ENCODE results near the gene SLC2A2.

The SLC2A2 gene

DNA sequence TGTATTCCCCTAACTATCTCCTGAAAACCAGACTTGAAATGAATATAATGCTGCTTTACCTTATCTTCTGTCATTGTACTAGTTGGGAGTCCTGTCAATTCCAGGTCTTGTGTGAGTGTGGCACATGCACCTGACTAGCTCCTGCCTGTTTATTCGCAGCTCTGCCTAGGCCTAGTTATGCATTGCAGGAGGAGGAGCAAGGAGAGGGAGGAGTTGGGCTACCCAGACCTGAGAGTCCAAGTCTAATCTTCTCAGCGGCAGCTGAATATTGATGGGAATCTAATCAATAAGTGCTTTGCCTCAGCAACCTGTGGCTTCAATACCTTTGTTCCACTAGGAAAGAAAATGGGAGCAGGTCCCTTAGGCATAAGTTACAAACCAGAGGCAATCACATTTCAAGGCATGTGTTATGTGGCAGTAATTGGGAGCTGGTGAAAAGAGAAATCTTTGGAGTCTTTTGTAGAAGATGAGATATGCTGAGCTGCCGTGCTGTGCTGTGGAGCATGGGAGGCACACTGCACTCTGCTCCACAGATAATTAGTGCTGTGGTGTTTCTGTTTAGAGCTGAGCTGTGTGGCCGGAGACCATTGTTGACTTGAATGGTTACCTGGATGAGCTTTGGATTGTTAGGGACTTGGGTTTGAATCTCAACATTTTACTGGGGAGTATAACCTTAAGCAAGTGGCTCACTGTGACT, at the start of gene SLC2A2:
Gene SLC2A2 (minus strand): TSS at position 124 of the 697 bp plus-strand sequence. CDS start 50 bp downstream, at position 74.
- DNase-seq (ENCODE audit: low read depth in 2 of 2): no peak

DNA sequence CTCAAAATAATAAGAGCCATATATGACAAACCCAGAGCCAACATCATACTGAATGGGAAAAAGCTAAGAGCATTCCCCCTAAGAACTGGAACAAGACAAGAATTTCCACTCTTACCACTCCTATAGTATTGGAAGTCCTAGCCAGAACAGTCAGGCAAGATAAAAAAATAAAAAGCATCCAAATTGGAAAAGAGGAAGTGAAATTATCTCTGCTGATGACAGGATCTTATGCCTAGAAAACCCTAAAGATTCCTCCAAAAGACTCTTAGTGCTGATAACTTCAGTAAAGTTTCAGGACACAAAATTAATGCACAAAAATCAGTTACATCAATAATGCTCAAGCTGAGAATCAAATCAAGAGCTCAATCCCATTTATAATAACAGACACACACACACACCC, 45.9 kb upstream of the SLC2A2 start:
- no peak for DNase-seq (ENCODE audit: low read depth in 2 of 2)

DNA sequence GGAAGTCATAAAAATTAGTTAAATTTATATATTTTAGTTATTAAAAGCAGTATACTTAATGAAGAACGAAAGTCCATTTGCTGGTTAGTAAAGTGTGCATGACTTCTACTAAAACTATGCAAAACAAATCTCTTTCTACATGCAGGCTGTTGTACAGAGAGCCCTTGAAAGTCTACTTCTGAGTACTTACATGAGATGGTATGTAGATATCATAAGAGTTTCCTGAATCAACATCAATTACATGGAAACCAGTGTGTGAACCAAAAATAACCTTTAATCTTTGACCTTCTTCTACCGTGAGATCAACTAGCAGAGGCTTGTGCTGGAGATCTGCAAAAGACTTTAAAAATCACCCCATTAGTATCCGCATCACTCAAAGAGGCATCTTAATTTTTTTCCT, 42.1 kb upstream of the SLC2A2 start:
- DNase-seq (ENCODE audit: low read depth in 2 of 2): no peak

DNA sequence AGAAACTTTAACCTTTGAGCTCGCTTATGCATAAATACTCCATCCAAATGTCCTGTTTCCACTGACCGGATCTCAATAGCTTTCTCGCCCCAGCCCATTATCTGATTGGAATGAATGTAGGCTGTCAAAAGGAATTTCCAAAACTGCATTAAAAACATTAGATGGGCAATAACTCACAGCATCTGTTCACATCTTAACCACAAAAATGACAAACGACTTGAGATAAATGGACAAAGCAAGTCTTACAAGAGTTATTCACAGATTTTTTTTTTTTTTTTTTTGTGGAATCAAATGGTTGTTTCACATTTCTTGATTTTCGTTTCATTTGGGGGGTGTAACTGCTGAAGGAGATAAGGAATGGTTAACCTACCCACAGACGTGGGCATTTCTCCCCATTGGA, 39.7 kb upstream of the SLC2A2 start:
- DNase-seq (ENCODE audit: low read depth in 2 of 2): no peak

DNA sequence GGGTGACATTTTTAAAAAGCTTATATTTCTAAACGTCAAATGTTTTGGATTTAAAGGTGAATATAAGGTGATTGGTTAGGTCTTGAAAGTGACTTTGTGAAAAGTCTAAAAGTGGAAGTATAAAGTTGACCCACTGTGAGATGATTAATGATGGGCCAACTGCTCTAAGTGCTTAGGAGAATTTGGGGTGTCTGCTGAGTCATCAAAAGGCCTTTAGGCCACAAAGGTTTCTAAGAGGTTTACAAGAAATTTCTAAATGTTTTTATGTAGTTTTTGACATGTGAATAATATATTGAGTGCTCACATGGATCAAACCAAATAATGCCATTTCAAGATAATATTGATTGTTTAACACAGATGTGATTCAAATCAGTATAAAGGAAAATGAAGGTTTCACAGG, 39.2 kb upstream of the SLC2A2 start:
- DNase-seq (ENCODE audit: low read depth in 2 of 2): no peak

DNA sequence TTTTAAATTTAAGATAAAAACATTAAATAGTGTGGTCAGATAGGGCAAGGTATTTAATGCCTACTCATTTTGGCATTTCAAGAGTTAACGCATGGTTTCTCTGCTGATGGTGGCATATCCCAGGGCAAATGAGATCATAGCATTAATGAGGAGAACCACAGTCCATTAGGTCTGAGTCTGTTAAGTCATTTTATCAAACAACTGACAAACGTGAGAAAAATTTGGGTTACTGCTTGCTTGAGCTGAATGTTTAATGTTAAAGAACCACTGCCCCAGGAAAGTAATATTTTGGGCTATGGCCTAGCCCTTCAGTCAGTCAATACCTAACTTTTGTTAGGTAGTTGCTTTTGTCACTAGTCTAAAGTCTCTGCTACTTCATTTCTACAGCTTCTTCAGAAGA, 37.9 kb upstream of the SLC2A2 start:
- no peak for DNase-seq (ENCODE audit: low read depth in 2 of 2)

DNA sequence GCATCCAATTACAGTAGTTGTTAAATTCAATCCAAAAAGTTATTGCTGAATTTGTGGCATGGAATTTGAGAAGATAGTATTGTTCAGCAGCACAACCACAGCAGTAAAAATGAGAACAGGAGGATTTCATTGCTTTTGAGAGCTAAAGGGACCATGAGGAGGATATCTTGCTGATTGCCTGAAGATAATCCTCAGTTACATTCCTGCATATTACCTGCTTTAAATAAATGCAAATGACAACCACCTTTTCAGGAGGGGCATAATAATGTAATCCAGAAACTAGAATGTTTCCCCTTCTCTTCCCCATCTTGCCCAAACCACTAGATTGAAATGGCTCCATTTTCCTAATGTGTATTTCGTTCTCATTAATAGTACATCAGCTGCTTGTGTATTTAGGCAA, 35.2 kb upstream of the SLC2A2 start:
- no peak for DNase-seq (ENCODE audit: low read depth in 2 of 2)

DNA sequence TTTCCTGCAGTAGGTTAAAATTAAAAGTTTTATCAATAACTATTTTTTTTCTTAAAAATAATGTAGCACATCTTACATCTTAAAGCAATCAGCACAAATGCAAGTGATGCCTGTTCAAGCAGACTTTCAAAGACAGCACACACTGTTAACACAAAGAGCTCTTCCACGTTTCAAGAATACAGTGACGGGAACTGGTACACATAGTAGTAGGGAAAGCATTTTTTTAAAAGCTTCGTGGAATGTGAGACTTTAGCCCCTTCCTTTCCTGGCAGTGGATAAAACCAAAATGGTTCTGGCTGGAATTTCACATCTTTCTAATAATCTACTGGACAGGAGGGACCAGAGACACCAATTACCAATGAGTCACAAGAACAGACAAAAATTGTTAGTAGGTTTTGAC, 33.5 kb upstream of the SLC2A2 start:
- no peak for DNase-seq (ENCODE audit: low read depth in 2 of 2)

DNA sequence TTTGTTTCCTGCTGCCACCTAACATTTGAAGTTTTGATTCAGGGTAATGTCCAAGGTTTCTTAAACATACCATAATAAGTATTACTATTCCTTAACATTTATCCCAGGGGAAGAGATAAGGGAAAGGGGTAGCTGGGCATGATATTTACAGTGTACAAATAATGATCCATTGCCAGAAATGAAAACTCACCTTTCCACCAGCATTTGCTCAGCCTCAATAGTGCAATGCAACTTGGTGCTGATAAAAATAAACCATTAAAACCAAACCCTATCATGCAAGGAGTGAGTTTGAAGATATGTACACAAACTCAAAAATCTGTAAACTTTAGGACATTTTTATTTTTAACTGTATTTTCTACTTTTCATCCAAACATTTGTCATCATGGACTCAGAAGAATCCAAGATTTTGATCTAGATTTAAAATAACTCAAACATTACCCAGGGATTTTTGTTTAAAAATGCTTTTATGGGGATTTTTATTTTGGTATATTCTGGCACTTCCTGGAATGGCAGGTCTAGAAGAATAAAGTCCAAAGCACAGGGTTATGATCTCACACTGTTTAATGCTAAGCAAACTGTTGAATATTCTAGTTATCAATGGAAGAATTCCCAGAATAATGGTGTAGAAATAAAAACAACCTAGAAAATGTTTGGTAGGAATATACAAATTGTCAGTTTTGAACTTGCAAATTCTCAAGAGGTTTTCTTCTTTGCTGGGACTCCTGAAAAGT, 32.5 kb upstream of the SLC2A2 start:
- DNase-seq (ENCODE audit: low read depth in 2 of 2): no peak

DNA sequence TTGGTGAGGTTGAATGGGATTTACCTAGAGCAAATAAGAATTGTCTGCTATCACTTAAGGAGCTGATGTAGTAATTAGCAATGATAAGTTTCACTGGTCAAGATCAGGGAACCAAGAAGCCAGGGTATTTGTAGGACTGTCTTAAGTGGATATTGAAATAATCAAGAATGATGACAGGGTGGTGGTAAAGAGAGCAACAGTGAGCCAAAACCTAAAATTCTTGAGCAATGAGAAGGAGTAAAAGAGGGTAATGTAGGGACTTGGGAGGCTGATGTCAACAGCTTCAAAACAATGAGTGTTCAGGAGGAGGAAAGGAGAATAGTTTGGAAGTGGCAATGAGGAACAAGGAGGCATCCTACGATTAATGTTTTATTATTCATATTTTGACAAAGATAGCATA, 31.5 kb upstream of the SLC2A2 start:
- DNase-seq (ENCODE audit: low read depth in 2 of 2): no peak

DNA sequence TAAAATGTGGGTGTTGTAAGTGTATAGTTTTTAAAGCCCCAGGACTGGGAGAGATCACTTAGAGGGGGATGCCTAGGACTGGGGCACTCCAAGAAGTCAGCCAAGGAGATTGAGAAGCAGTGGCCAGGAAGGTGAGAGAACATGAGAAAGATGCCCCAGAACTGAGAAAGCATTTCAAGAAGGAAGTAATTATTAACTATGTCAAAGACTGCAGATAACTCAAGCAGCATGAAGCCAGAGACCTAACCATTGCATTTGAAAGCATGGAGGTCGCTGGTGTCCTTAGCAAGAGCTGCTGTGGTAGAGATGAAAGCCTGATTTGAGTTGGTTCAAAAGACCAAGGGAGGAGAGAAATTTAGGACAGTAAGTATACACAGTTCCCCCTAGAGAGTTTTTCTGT, 30.6 kb upstream of the SLC2A2 start:
- no peak for DNase-seq (ENCODE audit: low read depth in 2 of 2)

DNA sequence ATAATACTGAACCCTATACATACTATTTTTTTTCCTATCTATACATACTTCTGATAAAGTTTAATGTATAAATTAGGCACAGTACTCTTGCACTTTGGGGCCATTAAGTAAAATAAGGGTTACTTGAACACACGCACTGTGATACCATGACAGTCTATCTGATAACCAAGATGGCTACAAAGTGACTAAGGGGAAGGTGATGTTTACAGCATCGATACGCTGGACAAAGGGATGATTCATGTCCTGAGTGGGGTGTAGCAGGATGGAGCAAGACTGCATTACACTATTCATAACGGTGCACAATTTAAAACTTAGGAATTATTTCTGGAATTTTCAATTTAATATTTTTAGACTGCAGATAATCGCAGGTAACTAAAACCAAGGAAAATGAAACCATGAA, 30.0 kb upstream of the SLC2A2 start:
- DNase-seq (ENCODE audit: low read depth in 2 of 2): no peak

DNA sequence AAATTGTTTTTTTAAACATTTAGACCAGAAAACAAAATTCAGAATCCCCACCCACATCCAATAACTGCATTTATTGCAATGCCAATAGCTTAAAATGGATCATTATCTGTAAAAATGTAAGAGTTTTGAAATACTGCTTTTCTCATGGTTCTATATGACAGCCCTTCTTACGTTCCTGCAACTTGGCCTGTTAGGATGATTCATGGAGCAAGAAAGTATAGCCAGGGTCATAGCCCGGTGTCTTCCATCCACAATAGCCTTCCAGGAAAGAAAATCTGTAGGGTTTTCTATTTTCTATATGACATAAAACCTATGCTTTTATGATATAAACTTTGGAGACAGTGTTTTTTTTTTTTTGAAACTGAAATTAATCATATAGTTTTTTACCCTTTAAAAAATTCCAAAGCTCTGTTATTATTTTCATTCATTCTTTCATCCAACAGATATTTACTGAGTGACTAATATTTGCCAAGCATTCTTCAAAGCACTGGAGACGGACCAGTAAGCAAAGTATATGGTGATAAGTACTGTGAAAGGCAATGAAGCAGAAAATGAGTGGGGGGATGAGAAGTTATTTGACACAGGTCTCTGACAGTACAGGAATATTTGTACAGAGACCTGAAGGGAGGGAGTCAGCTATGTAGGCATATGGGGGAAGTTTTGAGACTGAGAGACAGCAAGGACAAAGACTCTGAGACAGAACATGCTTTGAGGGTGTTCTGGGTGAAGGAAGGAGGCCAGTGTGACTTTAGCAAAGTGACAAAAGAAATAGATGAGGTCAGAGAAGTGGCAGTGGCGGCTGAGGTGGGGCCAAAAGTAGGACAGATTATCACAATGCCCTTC, 29.0 kb upstream of the SLC2A2 start:
- DNase-seq (ENCODE audit: low read depth in 2 of 2): no peak

DNA sequence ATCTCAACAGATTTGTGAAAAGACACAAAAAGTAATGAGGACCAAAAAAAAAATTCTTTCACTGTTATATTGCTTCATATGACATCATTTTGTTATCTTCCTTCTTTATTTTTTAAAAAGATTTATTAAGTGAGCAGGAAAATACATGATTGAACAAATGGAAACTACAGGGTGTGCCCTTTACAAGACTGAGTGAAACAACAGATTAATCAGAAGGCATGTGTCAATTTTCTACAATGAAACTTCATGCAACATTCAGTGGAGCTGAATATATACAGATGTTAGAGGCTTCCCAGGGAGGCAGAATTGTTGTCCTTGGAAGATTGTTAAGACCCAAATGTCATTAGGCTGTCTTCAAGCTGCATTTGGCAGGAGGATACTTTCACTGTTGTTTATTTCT, 28.4 kb upstream of the SLC2A2 start:
- DNase-seq (ENCODE audit: low read depth in 2 of 2): no peak

DNA sequence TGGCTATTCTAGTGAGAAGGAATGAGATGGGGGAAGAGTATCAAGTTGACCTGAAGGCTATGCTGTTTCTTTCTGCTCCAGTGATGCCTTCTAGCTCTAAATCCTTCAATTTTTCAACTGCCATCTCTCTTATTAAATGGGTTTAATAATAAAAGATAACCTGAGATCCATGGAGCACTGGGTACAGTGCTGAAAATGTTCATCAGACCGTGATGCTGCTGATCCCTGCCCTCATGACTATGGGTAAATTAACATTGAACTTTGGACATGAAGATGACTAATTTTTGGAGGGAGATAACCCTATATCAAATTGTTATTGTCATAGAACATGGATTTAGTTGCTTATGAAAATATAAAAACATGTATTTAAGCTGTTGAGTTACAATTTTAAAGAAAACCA, 27.7 kb upstream of the SLC2A2 start:
- DNase-seq (ENCODE audit: low read depth in 2 of 2): no peak

DNA sequence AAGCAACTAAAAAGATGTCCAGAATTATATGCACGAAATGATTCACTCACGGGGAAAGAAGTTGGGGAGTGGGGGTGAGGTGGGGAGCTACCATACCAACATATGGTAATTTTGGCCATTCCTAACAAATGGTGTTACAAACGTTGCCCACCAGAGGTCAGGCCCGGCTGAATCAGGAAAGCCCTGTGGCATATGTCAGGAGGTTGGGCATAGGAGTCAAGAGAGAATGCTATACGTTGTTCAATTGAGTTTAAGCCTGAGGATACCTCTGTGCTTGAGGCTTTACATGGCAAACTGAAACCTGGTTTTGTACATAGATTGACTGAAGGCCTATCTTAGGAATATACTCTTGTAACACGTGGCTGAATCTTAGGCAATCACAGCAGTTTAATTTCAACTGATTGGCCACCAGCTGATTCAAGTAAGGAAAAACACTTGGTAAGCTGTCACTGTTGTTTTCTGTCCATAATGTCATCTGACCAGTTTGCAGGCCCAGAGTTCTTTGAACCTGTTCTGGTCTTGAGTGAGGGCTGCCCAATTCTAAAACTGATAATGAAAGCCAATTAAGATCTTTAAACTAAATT, 23.4 kb upstream of the SLC2A2 start:
- no peak for DNase-seq (ENCODE audit: low read depth in 2 of 2)

DNA sequence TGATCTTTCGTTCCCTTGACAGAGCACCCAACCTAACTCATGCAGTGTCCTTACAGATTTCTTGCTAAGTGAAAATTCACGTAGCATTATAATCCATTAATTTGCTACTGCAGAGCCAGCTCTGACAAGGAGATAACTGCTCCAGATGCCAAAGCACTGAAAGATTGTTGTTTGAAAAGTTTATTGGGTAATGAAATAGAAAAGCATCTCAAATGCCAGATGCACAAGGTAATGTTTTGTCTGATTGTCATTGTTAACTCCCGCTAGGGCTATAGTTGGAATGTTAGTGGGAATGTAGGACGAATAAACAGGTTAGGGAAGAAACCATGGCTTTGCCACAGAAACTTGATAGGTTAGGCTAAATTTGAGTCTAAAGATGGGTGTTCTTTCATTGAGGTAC, 20.2 kb upstream of the SLC2A2 start:
- no peak for DNase-seq (ENCODE audit: low read depth in 2 of 2)

DNA sequence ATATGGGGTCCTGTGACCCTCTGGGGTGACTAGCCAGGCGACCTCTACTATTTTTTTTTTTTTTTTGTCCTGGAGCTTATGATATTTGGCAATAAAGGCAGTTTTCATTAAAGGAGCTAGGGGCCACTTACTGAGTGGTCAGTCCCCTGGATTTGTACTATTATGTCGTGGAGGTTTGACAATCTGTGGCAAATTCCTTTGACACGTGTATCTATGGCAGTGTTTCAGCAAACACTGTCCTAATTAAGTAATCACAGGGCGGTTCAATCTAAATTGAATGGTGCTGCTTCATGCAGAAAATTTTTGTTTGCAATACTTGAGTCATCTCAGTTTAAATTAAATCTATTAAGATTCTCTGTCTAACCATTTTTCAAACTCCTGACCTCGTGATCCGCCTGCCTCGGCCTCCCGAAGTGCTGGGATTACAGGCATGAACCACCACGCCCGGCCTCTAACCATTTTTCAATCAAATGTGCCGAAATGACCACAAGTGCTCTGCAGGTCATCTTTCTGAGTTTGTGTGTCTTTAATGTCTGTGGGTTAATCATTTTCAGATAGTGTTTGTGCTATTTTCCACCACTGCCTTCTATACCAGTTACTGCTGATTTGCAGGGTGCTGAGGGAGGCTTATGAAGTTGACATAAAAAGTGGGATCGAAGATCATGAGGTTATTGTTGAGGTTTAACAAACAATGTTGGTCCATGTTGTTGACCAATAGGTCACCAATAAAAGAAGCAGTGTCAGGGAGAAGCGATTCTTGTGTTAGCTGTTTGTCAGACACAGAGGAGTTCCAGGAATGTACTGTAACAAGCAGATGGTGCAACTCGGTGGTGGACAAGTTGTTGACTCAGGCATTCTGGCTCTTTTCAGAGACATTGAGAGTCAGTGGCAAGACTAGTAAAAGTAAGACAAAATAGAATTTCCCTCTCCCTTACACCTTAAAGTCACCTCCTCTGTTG, 18.6 kb upstream of the SLC2A2 start:
- DNase-seq (ENCODE audit: low read depth in 2 of 2): no peak

DNA sequence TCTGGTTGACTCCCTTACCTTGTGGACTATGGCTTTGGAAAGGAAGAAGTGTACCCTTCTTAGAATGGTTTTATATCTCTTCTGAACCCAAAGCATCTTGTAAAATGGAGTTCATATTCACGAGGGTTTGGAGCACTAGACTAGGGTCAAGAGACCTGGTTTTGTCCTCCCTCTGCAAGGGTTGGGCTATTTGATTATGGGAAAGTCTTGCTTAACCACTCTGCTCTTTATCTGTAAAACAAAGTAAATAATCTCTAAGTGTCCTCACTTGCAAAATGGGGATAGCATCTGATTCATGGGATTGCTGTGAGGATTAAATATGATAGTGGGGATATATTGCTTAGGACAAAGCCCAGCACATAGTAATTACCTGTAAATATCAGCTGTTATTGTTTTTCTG, 17.9 kb upstream of the SLC2A2 start:
- no peak for DNase-seq (ENCODE audit: low read depth in 2 of 2)

DNA sequence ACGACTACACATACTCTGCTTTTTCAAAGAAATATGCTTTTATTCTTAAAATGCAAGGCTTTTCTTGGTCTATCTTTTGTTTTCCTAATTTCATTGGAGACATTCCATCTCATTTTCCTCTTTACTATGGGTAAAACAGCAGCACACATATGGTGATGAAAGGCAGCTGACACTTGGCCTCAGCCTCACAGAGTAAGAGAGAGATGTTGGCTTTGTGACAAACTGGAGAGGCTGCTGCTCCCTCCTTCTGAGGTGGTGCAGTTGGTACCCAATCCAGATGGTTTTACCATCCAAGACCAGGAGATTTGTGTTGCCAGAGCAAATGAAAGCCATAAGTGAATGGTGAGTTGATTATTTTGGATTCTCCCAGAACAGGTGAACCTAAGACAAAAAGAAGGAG, 13.2 kb upstream of the SLC2A2 start:
- no peak for DNase-seq (ENCODE audit: low read depth in 2 of 2)

DNA sequence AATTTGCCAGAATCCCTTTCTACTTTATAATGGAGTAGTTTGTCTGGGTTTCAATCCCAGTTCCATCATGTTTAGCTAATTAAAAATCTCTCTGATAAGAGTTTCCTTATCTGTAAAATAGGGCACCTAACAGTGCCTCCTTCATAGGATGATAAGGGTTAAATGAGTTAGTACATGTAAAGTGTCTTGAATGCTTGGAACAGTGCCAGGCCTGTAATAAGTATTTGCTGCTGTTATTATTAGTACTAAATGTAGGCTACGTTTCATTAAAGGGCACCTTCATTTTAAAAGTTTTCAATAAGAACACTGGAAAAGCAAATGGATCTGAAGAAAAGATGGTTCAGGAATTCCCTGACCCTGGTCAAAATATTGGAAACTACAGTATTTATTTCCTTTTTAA, 11.8 kb upstream of the SLC2A2 start:
- no peak for DNase-seq (ENCODE audit: low read depth in 2 of 2)

All from stimulated activated CD8-positive, alpha-beta memory T cell treated with anti-CD3 and anti-CD28 coated beads, Interleukin-15, amount 100 ng/mL, for 4 hours (primary cell).